ENCODE results near the gene PUS10.
"Not testable (repeated sequence)": the region's sequence is repeated elsewhere in the genome, so short reads cannot be mapped to it uniquely, and the experiment has no call there.

Gene PUS10, protein sequence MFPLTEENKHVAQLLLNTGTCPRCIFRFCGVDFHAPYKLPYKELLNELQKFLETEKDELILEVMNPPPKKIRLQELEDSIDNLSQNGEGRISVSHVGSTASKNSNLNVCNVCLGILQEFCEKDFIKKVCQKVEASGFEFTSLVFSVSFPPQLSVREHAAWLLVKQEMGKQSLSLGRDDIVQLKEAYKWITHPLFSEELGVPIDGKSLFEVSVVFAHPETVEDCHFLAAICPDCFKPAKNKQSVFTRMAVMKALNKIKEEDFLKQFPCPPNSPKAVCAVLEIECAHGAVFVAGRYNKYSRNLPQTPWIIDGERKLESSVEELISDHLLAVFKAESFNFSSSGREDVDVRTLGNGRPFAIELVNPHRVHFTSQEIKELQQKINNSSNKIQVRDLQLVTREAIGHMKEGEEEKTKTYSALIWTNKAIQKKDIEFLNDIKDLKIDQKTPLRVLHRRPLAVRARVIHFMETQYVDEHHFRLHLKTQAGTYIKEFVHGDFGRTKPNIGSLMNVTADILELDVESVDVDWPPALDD

DNA sequence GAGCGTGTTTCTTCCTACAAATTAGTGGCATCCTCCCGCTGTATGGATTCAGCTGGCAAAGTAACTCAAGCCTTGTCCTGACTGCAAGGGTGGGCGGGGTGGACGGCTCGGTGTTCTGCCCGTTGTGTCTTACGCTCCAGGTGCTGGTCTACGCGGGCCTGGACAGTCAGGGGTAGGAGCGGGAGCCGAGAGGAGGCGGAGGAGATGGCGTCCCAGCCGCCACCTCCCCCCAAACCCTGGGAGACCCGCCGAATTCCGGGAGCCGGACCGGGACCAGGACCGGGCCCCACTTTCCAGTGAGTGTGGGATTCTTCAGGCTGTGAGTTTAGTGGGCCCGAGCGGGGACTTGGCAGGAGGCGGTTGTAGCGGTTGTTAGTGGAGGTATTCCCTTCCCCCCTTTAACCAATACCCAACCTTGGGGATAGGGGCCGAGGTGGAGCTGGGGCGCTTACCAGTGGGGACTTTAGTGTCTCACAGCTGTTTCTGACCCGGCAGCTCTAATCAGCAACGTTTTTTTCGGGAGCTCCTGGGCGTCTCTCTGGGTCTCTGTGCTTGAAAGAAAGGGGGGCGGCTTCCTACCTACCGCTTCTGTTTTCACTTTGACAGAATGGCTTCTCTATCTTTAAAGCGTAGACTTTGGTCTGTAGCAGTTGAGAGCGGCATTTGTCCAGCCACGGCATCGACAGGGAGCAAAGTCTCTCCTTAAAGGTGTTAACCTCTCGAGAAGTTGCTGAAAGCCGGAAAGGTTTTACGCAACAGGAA lies at the start of gene PUS10, which contains the start of gene PEX13:
Gene PUS10, minus strand, starts transcription at position 700 of the 762 bp plus-strand sequence. CDS start 6,365 bp downstream, outside the sequence.
Gene PEX13, plus strand, starts transcription at position 165 of the 762 bp plus-strand sequence. Its CDS starts 40 bp downstream, at position 205.
- peak; percentile 87 for DNase-seq

DNA sequence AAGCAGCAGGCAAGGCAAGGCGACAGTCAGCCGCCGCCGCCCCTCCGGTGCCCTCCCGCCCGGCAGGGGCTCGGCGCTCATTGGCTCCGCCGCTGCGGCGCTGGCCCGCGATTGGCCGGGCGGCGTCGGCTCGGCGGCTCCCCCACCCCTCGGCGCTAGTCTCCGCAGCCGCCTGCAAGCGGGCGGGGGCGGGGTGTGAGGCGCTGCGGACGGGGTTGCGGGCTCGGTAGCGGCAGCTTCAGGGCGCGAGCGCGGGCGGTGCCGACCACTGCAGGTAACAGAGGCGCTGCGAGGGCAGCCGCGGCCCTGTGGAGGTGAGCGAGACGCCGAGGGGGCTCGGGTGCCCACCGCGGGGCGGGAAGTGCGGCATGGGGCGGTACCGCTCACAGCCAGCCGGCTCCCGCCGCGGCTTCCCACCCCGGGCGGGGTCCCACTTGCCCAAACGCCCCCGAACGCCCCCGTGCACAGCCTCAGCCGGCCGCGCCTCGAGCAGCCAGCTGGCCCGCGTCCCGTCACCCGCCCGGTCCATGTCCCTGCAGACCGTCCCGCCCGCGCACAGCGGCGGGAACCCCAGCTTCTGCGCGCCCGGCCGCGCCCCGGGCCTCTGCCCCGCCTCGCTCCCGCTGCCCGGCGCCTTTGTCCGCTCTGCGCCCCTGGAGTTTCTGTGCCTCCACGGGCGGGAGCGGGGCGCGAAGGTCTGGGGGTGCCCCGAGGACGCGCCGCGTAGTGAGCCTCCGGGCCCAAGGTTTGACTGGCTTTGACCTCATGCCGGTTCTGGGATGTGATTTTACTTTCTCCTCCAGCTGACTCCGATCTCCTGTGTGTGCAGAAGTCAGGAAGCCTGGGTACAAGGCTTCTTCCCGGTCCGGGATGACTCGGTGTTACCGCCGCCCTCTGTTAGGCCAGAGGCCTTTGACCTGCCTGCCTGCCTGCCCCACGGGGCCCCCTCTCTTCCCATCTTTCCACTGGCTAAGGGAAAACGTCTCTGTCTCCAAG lies 48.0 kb upstream of the PUS10 start, which contains the start of gene SANBR:
Gene SANBR, plus strand, starts transcription at position 158 of the 996 bp plus-strand sequence. CDS start 4,480 bp downstream, outside the sequence.
- peak; percentile 95 for DNase-seq

DNA sequence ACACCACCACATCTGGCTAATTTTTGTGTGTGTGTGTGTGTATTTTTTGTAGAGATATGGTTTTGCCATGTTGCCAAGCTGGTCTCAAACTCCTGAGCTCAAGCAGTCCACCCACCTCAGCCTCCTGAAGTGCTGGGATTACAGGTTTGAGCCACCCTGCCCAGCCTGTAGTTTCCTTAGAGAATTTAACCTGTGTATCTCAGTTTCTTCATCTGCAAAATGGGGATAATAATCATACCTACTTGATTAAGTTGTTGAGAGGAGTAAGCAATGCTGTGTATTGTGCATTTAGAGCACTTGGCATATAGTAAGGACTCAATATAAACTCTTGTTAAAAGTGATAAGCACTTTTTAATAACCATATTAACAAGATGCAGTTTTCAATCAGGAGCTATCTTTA lies 41.3 kb upstream of the PUS10 start:
- no peak for DNase-seq

DNA sequence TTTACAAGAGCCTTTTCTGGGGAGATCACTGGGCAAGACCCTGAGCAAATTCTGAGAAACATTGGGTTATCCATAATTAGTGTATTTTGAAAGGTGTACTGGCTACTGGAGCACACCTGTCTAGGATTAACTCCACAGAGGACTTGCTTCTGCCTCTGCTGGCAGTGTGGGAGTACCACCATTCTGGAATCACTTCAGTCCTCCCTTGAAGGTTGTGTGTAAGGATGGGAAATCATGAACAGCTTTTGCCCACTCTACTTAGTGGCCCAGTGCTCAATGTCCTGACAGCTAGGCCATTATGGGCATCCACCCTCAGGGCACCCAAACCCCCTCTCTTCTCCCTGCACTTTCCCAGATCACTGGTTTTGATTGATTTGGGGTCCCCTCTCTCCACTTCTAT lies 39.5 kb upstream of the PUS10 start:
- no peak for DNase-seq

DNA sequence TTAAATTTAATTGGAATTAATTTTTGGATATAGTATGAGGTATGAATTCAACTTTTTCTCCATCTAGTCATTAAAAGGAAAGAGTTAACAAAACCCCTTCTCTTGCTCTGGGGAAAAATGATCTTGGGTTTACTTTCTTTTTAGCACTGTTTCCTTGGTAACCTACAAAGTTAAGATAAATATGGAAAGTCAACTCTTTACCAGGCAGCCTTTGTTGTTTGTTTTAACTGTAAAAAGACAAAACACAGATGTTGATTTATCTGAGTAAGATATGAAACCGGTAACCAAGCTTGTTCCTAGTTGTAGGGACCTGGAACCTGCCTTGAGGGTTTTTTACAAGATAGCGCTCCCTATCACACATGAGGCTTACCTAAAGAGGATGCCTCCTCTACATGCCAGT lies 37.5 kb upstream of the PUS10 start:
- no peak for DNase-seq

DNA sequence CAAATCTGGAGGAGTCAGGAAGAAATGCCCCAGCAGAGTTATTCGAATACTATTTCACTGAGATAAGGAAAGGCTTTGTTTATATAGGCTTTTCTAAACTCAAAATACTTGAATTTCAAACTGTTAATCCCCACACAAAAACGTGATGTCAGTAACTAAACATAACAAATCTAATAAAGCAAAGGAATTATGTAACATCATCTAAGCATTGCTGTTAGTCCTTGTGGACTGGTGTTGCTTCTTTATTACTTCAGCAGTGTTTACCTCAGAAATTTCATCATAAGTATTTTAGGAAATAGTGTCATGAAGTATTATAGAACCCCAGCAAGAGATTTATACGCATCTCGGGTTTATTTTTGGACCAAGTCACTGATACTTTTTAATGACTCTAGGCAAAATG lies 27.9 kb upstream of the PUS10 start:
- no peak for DNase-seq

DNA sequence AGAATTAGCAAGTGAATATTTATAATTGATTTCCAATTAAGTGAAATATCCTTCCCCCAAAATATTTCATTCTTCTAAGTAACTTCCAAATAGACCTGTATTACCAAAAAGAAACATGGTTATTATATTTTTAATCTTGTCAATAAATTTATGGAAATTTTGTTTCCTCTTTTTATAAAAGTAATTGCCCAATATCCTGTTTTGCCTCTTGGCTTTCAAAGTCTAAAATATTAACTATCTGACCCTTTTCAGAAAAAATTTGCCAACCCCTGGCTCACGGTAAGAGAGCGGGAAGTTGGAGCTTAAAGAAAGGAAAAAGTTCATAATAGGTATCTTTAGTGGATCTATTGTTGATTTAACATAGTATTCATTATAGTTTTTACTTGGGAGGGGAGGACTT lies 27.2 kb upstream of the PUS10 start:
- DNase-seq = no peak

DNA sequence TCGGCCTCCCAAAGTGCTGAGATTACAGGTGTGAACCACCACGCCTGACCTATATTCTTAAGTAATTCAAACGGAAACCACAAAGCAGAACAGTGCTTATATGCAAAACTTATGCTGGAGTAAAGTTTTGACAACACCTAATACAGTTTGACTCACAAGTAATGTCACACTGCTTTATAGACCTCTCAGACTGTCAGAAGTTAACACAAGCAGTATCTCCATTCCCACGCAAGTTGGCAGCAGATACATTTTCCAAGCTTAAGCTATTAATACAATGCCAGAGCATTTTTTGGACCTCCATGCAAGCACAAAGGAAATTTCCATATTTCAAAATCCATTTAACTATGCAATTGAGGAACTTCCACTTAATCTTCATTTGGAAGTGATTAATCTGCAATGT lies 26.6 kb upstream of the PUS10 start:
- no peak for DNase-seq

DNA sequence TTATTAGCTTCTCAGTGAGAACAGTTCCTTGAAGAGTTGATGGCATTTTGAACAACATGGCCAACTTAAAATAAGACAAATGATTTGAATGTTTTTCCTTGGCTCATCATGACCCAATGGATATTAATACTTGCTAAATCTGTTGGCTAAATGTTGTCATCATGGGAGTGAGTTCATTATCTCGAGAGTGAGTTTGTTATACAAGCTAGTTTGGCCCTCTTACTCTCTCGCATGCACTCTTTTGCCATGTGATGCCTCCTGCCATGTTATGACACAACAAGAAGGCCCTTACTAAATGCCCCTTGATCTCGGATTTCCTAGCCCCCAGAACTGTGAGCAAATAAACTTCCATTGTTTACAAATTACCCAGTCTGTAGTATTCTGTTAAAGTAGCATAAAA lies 24.8 kb upstream of the PUS10 start:
- no peak for DNase-seq

DNA sequence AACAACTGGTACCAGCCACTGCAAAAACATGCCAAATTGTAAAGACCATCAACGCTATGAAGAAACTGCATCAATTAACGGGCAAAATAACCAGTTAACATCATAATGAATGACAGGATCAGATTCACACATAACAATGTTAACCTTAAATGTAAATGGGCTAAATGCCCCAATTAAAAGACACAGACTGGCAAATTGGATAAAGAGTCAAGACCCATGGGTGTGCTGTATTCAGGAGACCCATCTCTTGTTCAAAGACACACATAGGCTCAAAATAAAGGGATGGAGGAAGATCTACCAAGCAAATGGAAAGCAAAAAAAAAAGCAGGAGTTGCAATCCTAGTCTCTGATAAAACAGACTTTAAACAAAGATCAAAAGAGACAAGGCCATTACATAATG lies 18.6 kb upstream of the PUS10 start:
- not testable (repeated sequence) for DNase-seq

DNA sequence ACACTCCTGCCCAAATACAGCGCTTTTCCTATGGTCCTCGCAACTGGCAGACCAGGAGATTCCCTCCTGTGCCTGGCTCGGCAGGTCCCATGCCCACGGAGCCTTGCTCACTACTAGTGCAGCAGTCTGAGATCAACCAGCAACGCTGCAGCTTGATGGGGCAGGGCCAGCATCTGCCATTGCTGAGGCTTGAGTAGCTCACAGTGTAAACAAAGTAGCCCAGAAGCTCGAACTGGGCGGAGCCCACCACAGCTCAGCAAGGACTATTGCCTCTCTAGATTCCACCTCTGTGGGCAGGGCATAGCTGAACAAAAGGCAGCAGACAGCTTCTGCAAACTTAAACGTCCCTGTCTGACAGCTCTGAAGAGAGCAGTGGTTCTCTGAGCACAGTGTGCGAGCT lies 16.5 kb upstream of the PUS10 start:
- not testable (repeated sequence) for DNase-seq

DNA sequence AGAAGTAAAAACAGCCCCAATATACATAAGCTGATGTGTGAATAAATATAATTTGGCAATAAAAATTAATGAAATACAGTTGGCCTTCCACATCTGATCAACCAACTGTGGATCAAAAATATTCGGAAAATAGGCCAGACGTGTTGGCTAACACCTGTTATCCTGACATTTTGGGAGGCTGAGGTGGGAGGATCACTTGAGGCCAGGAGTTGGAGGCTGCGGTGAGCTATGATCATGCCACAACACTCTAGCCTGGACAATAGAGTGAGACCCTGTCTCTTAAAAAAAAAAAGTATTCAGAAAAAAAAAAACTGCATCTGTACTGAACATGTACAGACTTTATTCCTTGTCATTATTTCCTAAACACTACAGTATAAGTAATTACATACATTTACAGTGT lies 11.5 kb upstream of the PUS10 start:
- no peak for DNase-seq

DNA sequence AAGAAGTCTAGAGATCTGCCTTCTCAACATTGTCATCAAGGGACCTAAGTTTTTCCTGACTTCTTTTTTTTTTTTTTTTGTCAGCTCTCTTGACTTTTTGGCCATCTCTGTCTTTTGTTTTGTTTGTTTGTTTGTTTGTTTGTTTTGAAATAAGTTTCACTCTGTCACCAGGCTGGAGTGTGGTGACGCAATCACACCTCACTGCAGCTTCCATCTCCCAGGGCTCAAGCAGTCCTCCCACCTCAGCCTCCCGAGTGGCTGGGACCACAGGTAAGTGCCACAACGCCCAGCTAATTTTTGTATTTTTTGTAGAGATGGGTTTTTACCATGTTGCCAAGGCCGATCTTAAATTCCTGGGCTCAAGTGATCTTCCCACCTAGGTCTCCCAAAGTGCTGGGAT lies 5.6 kb upstream of the PUS10 start:
- no peak for DNase-seq

DNA sequence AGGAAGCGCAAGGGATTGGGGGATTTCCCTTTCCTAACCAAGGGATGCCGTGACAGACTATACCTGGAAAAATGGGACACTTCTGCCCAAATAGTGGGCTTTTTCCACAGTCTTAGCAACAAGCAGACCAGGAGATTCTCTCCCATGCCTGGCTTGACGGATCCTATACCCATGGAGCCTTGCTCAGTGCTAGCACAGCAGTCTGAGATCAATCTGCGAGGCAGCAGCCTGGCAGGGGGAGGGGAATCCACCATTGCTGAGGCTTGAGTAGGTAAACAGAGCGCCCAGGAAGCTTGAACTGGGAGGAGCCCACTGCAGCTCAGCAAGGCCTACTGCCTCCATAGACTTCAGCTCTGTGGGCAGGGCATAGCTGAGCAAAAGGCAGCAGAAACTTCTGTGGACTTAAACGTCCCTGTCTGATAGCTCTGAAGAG lies 3.2 kb upstream of the PUS10 start:
- DNase-seq = no peak

DNA sequence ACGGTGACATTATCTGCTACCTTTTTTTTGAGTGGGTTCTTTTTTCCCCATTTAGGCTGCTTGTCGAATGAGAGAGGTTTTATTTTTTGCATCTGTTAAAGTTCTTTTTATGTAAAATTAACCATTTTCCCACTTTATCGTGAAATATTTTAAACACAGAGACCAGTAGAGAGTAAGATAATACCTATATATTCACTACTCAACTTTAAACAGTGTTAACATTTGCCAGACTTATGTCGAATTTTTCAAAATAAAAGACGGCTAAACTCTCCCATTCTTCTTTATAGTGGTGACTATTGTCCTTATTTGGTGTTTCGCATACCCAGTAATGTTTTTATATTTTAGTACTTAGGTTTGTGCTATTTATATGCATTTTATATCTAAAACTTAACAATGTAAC lies 743 bp upstream of the PUS10 start:
- DNase-seq = no peak

DNA sequence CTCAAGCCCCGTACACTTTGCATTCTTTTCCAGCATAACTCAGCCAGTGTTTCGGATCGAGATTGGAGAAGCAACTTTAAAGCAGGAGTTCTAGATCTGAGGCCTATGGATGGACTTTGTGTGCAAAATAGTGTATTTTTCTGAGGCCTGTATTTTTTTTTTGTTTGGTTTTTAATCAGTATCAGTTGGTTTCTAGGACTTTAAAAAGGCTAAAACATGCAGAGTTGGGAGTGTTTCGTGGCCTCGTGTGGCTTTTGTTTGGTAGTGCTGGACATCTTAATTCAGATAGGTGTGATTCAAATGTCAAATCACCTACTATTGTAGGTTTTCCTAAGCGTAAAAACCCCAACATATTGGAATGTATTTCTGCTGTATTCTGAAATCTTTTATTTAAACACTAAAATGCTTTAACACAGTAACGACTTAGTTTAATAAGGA lies 282 bp upstream of the PUS10 start:
- no peak for DNase-seq

DNA sequence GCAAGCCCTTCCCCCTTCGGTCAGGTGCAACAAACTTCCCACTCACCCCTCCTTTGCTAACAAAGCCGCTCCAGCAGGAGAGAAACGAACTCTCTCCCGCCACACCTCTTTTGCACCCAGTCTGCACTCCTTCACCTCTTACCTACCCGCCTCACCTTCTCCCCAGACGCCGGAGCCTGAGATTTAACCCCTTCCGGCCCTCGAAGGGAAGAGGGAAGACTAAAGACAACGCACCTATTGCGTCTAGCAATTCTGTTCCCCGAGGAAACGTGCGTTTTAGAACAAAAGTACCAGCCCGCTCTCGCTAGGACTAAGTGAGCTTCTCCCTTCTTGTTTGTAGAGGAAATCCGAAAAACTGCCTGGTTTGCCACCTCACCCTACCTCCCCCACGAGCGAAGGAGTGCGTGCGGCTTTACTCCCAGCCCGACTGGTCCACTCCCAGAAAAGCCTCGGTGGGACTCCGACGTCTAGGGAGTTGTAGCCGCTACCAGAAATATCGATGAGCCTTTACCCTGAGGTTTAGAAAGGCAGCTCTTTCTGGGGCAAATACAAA lies 976 bp downstream of the PUS10 start:
- DNase-seq = peak; percentile 90

DNA sequence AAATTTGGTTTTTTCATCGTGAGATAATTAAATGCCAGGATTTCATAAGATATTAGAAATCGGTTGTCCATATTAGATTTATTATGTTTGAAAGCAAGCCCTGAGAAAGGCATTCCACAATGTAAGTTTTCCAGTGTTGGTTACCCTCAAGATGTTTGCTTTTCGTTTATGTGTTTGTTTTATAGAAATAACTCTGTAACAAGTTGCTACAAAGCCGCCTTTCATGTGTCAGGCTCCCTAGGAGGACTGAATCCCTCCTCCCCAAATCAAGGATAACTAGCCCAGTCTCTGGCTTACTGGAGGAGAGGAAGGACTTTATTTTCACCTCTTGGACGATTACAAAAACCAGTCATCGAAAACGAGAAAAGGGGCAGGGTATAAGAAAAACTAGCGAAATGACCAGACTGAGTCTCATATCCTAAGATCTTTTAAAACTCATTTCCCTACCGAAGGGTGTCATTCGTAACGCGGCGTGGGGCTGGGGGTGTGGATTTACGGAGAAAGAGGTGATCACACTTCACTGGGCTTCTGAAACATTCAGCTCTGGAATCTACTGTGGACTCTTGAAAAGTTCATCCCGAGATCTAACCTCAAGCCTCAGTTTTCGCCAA lies 1.6 kb downstream of the PUS10 start:
- DNase-seq = no peak

DNA sequence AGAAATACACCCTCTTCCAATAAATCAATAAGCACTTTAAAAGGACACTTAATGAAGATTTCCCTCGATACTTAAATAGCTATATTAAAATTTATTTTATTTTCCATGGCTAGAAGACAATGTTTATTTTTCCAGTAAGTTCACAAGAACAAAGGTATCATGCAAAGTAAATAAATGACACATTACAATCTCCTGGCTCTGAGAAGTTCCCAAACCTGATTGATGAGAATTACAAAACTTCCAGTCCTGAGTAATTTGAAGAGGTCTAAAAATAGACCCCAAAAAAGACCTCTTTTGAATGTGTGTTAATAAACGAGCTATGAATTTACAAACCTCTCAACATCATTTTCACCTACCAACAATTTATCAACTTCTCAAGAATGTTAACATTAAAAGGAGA lies 2.1 kb downstream of the PUS10 start:
- DNase-seq = no peak

DNA sequence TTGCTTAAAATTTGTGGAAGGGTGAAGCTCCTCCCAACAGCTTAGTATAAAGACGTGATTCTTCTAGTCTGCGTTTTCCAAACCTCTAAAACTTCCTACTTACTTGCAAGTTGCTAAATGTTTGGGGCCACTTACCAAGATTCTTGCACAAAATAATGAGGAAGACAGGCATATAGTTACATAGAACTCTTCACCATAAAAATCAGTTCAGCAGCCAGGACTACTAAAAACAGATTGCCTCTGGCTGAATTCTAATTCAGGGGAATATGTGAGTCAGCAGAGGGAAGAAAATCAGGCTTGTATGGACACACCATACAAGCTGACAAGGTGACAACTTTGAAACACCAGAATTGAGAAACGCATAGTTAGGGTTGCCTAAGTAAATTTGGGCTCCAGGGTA lies 3.3 kb downstream of the PUS10 start:
- no peak for DNase-seq

DNA sequence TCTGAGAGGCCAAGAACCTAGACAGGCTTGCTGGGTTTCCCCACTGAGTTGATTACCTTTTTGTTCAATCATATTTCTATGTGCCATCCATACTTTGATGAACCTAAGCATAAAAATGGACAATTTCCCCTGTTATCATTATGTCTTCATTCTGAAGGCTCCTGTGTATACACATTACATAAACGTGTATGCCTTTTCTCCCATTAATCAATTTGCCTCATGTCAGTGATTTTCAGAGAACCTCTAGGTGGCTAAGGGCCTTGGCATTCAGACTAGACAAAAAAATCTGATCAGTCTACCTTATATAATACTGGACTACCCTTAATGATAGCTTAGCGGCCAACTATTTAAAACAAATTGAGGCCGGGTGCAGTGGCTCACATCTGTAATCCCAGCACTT lies 4.7 kb downstream of the PUS10 start:
- no peak for DNase-seq

DNA sequence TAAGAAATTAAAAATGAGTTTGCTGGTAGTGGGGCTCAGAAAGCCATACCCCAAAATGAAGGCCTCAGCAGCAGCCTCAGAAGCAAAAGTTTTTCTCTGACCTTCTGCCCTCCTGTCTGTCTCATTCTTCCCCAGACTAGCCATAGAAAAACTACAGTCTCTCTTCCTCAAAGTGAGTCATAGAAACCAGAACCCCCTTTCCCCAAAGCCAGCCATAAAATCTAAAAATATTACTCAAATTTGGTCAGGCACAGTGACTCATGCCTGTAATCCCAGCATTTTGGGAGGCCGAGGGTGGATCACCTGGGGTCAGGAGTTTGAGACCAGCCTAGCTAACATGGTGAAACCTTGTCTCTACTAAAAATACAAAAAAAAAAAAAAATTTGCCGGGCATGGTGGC lies 5.8 kb downstream of the PUS10 start:
- DNase-seq = not testable (repeated sequence)

Data from NCI-H345 (cell line).